Measurements from ENCODE around the gene TIMM50. TPM values are rescaled to one million over a fixed set of nuclear protein-coding genes. Genes with fewer than 3 reads are reported as not detected.

The TIMM50 gene
- total and polyA plus RNA-seq, 2 of the 8 experiments (the other 6 are each of a cell fraction or from before 2014, with no cell fraction given): 155 to 187 TPM

DNA sequence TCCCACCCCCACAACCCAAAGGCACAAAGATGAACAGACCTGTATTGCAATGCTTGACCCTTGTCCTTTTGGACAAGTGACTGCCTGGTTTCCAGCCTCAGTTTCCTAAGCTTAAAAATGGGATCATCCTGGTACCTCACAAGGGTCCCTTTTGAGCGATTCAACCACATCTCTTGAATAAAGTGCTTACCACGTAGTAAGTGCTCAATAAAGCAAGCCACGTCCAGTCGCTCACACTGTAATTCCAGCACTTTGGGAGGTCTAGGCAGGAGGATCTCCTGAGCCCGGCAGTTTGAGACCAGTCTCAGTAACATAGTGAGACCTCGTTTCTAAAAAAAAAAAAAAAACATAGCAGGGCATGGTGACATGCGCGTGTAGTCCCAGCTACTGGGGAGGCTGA is 19.3 kb downstream of the TIMM50 start:
- CTCF ChIA-PET (ENCODE audit: partially characterized antibody): interaction anchor here (1.1 to 6.5 kb wide), 7 partner anchors 14 to 174 kb away, joined by 4 to 47 read pairs (median 5); partner anchors contain the start of gene EID2B
- no peak overlapping the region for H2BK12ac ChIP-seq (ENCODE audit: low read depth, low read length)
- H3K18ac ChIP-seq (ENCODE audit: extremely low read depth, low read length): no peak overlapping the region
- WGBS, 2 experiments (ENCODE audit: extremely low coverage in 1 of 2, insufficient coverage in 1 of 2, insufficient read length in 1 of 2, insufficient replicate concordance in 2 of 2, low coverage in 1 of 2, low lambda C conversion rate in 2 of 2, missing lambda C conversion rate in 1 of 2): 85% methylated on average over 7 of the region's 8 CpGs; no CpG with 5 or more reads in 1 of the 2 experiments
- H3K27me3 ChIP-seq (replicated peaks in 1 of 4; ENCODE audit: control insufficient read depth in 3 of 4, extremely low read depth in 1 of 4, insufficient read depth in 3 of 4, low read length in 3 of 4): peaks cover 17 to 67% (median 59%) of the 10 kb centered on the region in 4 experiments
- H4K5ac ChIP-seq (ENCODE audit: insufficient read length, low read depth, low read length): no peak overlapping the region
- H3K9ac ChIP-seq (replicated peaks in 1 of 4; ENCODE audit: extremely low read depth in 1 of 4, low read depth in 3 of 4, low read length in 3 of 4): no peak overlapping the region
- H2BK120ac ChIP-seq (replicated peaks; ENCODE audit: low read depth, low read length): no peak overlapping the region
- H3K56ac ChIP-seq (replicated peaks; ENCODE audit: insufficient read length, low read depth, low read length): no peak overlapping the region
- H3K23ac ChIP-seq (ENCODE audit: insufficient read length): no peak overlapping the region
- H3K4me1 ChIP-seq (replicated peaks in 1 of 4; ENCODE audit: control insufficient read depth in 3 of 4, insufficient read depth in 4 of 4, low read length in 3 of 4): peaks cover 4 to 6% (median 5%) of the 10 kb centered on the region in 4 experiments; a peak in 5 of 7 replicates
- no peak overlapping the region for H2AK5ac ChIP-seq (ENCODE audit: low read depth, low read length)
- no peak overlapping the region for H2AFZ ChIP-seq (ENCODE audit: low read length)
- H3K79me1 ChIP-seq (ENCODE audit: low read depth, low read length): no peaks in the 10 kb centered on the region
- H3K4me2 ChIP-seq (ENCODE audit: insufficient read depth in 1 of 2, low read depth in 2 of 2, low read length in 2 of 2): peak overlapping the region in 1 of 2 experiments; percentile 87; a peak in 1 of 4 replicates
- peaks cover 15% of the 10 kb centered on the region for H3K23me2 ChIP-seq (ENCODE audit: low read depth, low read length)
- H3K4ac ChIP-seq (replicated peaks; ENCODE audit: insufficient read length, low read depth, low read length): no peak overlapping the region
- peak overlapping the region in 1 of 4 experiments; percentile 85; a peak in 2 of 8 replicates for H3K4me3 ChIP-seq (ENCODE audit: extremely low read depth in 1 of 4, insufficient read depth in 2 of 4, low read depth in 3 of 4, low read length in 4 of 4)
- no peaks in the 10 kb centered on the region for H3K79me2 ChIP-seq (ENCODE audit: control insufficient read depth in 1 of 2, insufficient read depth in 2 of 2, low read length in 2 of 2)
- no peaks in the 10 kb centered on the region for H4K20me1 ChIP-seq (replicated peaks in 1 of 2; ENCODE audit: control insufficient read depth in 1 of 2, insufficient read depth in 2 of 2, low read length in 2 of 2)
- no peak for FAIRE-seq
- TF ChIP-seq SP4 (IDR thresholded peaks at IDR 0.05; ENCODE audit: low read length): no peak
- TF ChIP-seq, protein P1, sequence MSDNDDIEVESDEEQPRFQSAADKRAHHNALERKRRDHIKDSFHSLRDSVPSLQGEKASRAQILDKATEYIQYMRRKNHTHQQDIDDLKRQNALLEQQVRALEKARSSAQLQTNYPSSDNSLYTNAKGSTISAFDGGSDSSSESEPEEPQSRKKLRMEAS (IDR thresholded peaks at IDR 0.05): no peak
- no peak overlapping the region for H2BK15ac ChIP-seq (ENCODE audit: low read length)
- no peaks in the 10 kb centered on the region for H3K36me3 ChIP-seq (ENCODE audit: control insufficient read depth in 2 of 4, insufficient read depth in 4 of 4, low read length in 3 of 4)
- no peak overlapping the region for H2BK20ac ChIP-seq (ENCODE audit: low read length)
- no peak overlapping the region for H2BK5ac ChIP-seq (ENCODE audit: low read depth, low read length)
- H3K9me3 ChIP-seq (ENCODE audit: insufficient read depth in 2 of 2, low read depth in 1 of 2, low read length in 1 of 2): peaks cover 0 to 8% of the 10 kb centered on the region in 2 experiments; a peak in 3 of 4 replicates
- no peak overlapping the region for H4K8ac ChIP-seq (ENCODE audit: extremely low read depth, insufficient read depth, low read length)
- no peak overlapping the region for H3K14ac ChIP-seq (ENCODE audit: insufficient read length)
- DNase-seq (ENCODE audit: low read depth in 1 of 2, low spot score in 2 of 2): no peak
- no peak overlapping the region for H4K91ac ChIP-seq (replicated peaks; ENCODE audit: insufficient read length, low read length)
- no peak overlapping the region for H3K27ac ChIP-seq (ENCODE audit: low read depth, low read length)
- POLR2A ChIA-PET (ENCODE audit: partially characterized antibody): interaction anchor here (1.2 to 11.1 kb wide), 4 partner anchors 16 to 64 kb away, joined by 4 to 96 read pairs (median 6); partner anchors contain the start of genes RPS16 and TIMM50

Measured in H1 (cell line).